ENCODE data around the gene APOA5.

The APOA5 gene

GRCh38 chr11:116797816-116798215 lies 6.1 kb upstream of the APOA5 start:
- DNase-seq, result no peak
- no peak for ATAC-seq

GRCh38 chr11:116796548-116796947 lies 4.9 kb upstream of the APOA5 start:
- DNase-seq, result no peak
- no peak for ATAC-seq

GRCh38 chr11:116794851-116795250 lies 3.2 kb upstream of the APOA5 start:
- ATAC-seq (no peak), DNase-seq (no peak)

GRCh38 chr11:116793772-116794097 lies 2.1 kb upstream of the APOA5 start:
- DNase-seq (no peak), ATAC-seq (no peak)

GRCh38 chr11:116792869-116793771 lies 1.4 kb upstream of the APOA5 start:
- DNase-seq, result no peak

GRCh38 chr11:116792144-116792868 lies 627 bp upstream of the APOA5 start:
- DNase-seq, result no peak
- ATAC-seq, result no peak

More at GRCh38 chr11:116792869-116793771, 1.4 kb upstream of the APOA5 start:
- no peak for ATAC-seq

GRCh38 chr11:116791002-116791812 lies 472 bp downstream of the APOA5 start:
- peak; percentile 66 for ATAC-seq
- DNase-seq, result peak; percentile 88

- ATAC-seq, result no peak
- no peak for DNase-seq
Observed at GRCh38 chr11:116790167-116791001, 1.3 kb downstream of the APOA5 start.

GRCh38 chr11:116788975-116789374 lies 2.7 kb downstream of the APOA5 start:
- ATAC-seq (no peak), DNase-seq (no peak)

GRCh38 chr11:116788534-116788933 lies 3.1 kb downstream of the APOA5 start:
- ATAC-seq (no peak), DNase-seq (no peak)

- peak; percentile 82 for ATAC-seq
- peak; percentile 90 for DNase-seq
Observed at GRCh38 chr11:116787786-116788486, 3.7 kb downstream of the APOA5 start, which contains the start of gene ZPR1. Gene ZPR1, minus strand, starts transcription at chr11:116788023. Its CDS starts 33 bp downstream, at chr11:116787990.

GRCh38 chr11:116787436-116787785 lies 4.3 kb downstream of the APOA5 start:
- DNase-seq, result no peak

GRCh38 chr11:116786966-116787365 lies 4.7 kb downstream of the APOA5 start:
- DNase-seq (no peak), ATAC-seq (no peak)

More at GRCh38 chr11:116787436-116787785, 4.3 kb downstream of the APOA5 start:
- no peak for ATAC-seq

- ATAC-seq, result no peak
Observed at GRCh38 chr11:116786326-116786725, 5.4 kb downstream of the APOA5 start.

GRCh38 chr11:116782728-116783127 lies 9.0 kb downstream of the APOA5 start:
- DNase-seq, result no peak

More at GRCh38 chr11:116786326-116786725, 5.4 kb downstream of the APOA5 start:
- DNase-seq, result no peak

GRCh38 chr11:116778556-116778955 lies 13.1 kb downstream of the APOA5 start:
- DNase-seq (no peak), ATAC-seq (no peak)

More at GRCh38 chr11:116782728-116783127, 9.0 kb downstream of the APOA5 start:
- ATAC-seq, result peak; percentile 39

GRCh38 chr11:116777056-116777455 lies 14.6 kb downstream of the APOA5 start:
- ATAC-seq, result no peak
- no peak for DNase-seq

- no peak for ATAC-seq
- DNase-seq, result no peak
Observed at GRCh38 chr11:116776522-116776984, 15.1 kb downstream of the APOA5 start.

GRCh38 chr11:116775975-116776374 lies 15.7 kb downstream of the APOA5 start:
- ATAC-seq (no peak), DNase-seq (no peak)

- DNase-seq (no peak), ATAC-seq (no peak)
Observed at GRCh38 chr11:116774661-116775060, 17.0 kb downstream of the APOA5 start.

Measured in stimulated activated naive CD8-positive, alpha-beta T cell treated with anti-CD3 and anti-CD28 coated beads, Interleukin-15, Interleukin-2, amounts not matched to agents 100 U/mL and 50 U/mL, for 24 hours (primary cell).